ENCODE measurements around the gene FAM110C.

DNA sequence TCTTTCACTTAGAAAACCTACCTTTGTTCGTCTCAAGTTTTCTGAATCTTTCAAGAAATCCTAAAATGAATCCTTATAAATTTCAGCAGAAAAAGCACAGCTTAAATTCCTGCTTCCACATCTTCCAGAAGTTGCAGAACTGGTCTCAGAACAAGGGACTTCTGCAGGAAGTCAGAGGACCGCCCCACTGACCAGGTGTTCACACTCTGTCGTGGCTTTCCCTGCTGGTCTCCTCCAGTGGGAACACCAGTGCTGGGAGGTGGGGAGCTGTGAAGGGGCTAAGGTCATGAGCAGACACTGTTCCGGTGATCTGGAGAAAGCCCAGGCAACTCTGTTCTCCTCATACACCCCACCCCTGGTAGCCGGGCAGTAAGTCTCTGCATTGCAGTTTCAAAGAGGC is 3.5 kb downstream of the FAM110C start:
- TF ChIP-seq, protein P1, sequence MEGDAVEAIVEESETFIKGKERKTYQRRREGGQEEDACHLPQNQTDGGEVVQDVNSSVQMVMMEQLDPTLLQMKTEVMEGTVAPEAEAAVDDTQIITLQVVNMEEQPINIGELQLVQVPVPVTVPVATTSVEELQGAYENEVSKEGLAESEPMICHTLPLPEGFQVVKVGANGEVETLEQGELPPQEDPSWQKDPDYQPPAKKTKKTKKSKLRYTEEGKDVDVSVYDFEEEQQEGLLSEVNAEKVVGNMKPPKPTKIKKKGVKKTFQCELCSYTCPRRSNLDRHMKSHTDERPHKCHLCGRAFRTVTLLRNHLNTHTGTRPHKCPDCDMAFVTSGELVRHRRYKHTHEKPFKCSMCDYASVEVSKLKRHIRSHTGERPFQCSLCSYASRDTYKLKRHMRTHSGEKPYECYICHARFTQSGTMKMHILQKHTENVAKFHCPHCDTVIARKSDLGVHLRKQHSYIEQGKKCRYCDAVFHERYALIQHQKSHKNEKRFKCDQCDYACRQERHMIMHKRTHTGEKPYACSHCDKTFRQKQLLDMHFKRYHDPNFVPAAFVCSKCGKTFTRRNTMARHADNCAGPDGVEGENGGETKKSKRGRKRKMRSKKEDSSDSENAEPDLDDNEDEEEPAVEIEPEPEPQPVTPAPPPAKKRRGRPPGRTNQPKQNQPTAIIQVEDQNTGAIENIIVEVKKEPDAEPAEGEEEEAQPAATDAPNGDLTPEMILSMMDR (conservative IDR thresholded peaks at IDR 0.05 in 1 of 2, IDR thresholded peaks at IDR 0.05 in 1 of 2; ENCODE audit: low read depth in 1 of 2, low read length in 2 of 2) = no peak
- TF ChIP-seq EZH2 (IDR thresholded peaks at IDR 0.05; ENCODE audit: low read length, missing control alignments) = no peak
